Peyer's patch (tissue), 4 donors: ENCODE measurements around the gene IWS1.

Experiments
- POLR2A ChIP-seq, 2 donors: fragments of 450-650 bp; IDR thresholded peaks; one replicate each; pipeline ENCODE4 v1.5.1; 2017; ENCODE audit warnings: antibody characterized with exemption in 2 of 2, mild to moderate bottlenecking in 2 of 2, moderate library complexity in 2 of 2
- TF ChIP-seq, protein P1 (sequence below), 6 experiments: fragments of 450-650 bp in 4 of 6; fragments of 200-600 bp in 2 of 6; sonication (generic) in 1 of 6; IDR thresholded peaks; one replicate each; pipeline ENCODE4 v1.5.1; 2017 to 2019; ENCODE audit warnings: antibody characterized with exemption in 6 of 6, mild to moderate bottlenecking in 3 of 6, moderate library complexity in 1 of 6

DNA sequence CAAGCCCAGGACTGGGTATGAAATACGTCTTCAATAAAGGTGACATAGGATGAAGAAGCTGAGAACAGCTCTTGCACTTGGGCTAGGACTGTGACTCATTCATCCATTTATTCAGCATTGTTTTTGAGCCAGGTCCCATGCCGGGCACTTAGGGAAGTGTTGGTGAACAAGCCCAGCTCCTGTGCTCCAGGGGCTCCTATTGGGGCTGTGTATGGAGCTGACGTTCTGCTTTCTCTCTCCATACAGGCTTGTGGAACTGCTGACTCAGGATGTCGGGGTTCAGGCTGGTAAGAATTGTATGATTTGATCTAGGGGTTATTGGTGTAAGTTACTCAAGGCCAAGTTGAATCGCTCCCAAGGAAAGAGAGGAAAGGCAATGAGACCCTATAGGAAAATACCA, 33.2 kb upstream of the IWS1 start:
- TF ChIP-seq, protein P1, sequence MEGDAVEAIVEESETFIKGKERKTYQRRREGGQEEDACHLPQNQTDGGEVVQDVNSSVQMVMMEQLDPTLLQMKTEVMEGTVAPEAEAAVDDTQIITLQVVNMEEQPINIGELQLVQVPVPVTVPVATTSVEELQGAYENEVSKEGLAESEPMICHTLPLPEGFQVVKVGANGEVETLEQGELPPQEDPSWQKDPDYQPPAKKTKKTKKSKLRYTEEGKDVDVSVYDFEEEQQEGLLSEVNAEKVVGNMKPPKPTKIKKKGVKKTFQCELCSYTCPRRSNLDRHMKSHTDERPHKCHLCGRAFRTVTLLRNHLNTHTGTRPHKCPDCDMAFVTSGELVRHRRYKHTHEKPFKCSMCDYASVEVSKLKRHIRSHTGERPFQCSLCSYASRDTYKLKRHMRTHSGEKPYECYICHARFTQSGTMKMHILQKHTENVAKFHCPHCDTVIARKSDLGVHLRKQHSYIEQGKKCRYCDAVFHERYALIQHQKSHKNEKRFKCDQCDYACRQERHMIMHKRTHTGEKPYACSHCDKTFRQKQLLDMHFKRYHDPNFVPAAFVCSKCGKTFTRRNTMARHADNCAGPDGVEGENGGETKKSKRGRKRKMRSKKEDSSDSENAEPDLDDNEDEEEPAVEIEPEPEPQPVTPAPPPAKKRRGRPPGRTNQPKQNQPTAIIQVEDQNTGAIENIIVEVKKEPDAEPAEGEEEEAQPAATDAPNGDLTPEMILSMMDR (IDR thresholded peaks at IDR 0.05), result no peak
- no peak for TF ChIP-seq POLR2A (IDR thresholded peaks at IDR 0.05)
